Endothelial cell of umbilical vein (primary cell): Measurements from ENCODE around the gene CCDC187. TPM values are rescaled to one million over a fixed set of nuclear protein-coding genes. Genes with fewer than 3 reads are reported as not detected.

Experiments used
- BruUV-seq: library from RNA; stranded (reverse); fragments of 400-500 nt; replicated peaks from 2 replicates; lab custom pipeline; 2021; lab: Mats Ljungman, UMichigan
- CTCF ChIA-PET: fragments of 300-600, 350-600 bp; sonication (Branson Sonifier 250); formaldehyde crosslinking; loops from one replicate; lab custom pipeline; 2021; ENCODE audit warnings: antibody characterized with exemption, inconsistent platforms; lab: Charles Lee
- POLR2A ChIA-PET: fragments of 300-600, 350-600 bp; sonication (Branson Sonifier 250); formaldehyde crosslinking; loops from one replicate; lab custom pipeline; 2021; ENCODE audit warnings: antibody characterized with exemption, inconsistent platforms; lab: Charles Lee
- DNase-seq: peaks from one replicate; pipeline ENCODE4 v3.0.0-alpha.2; 2011; ENCODE audit warnings: low read depth, low spot score
- FAIRE-seq: peaks from 2 replicates; lab custom pipeline; 2011; peaks lifted over from hg19 to GRCh38; lab: Jason Lieb, UNC
- H2AFZ ChIP-seq: 2 replicates; pipeline ENCODE4 v1.6.0; 2012; ENCODE audit warnings: low read depth, low read length, control low read depth, inconsistent platforms
- H3K27ac ChIP-seq: 2 replicates; pipeline ENCODE4 v1.5.1; 2011; ENCODE audit warnings: low read depth, mild to moderate bottlenecking, control low read depth, low read length, moderate library complexity; ENCODE audit not compliant: insufficient read depth
- H3K27me3 ChIP-seq, 2 experiments: 2 replicates each; pipeline versions ENCODE4 v1.6.0 to v1.6.1; 2011; ENCODE audit warnings: low read length in 2 of 2, mixed read lengths in 1 of 2; ENCODE audit not compliant: control insufficient read depth in 2 of 2, insufficient read depth in 2 of 2
- H3K36me3 ChIP-seq, 2 experiments: 2 replicates in 1 of 2; 3 replicates in 1 of 2; pipeline ENCODE4 v1.5.1; 2011; ENCODE audit warnings: low read length in 2 of 2, mild to moderate bottlenecking in 1 of 2, moderate library complexity in 1 of 2; ENCODE audit not compliant: control insufficient read depth in 2 of 2, insufficient read depth in 2 of 2; ENCODE audit errors: extremely low read depth in 1 of 2
- H3K4me1 ChIP-seq: 3 replicates; pipeline ENCODE4 v1.5.1; 2011; ENCODE audit warnings: mild to moderate bottlenecking, low read length; ENCODE audit not compliant: control insufficient read depth, insufficient read depth; ENCODE audit errors: extremely low read depth
- H3K4me2 ChIP-seq: 2 replicates; pipeline ENCODE4 v1.6.1; 2011; ENCODE audit warnings: low read length, control low read depth, mixed read lengths; ENCODE audit not compliant: insufficient read depth
- H3K4me3 ChIP-seq, 3 experiments: fragments of 200-600 bp in 1 of 3; sonication (generic), shearing (Covaris generic) in 1 of 3; replicated peaks in 1 of 3; 2 replicates each; pipeline ENCODE4 v1.5.1; 2011 to 2016; ENCODE audit warnings: control low read depth in 3 of 3, low read length in 3 of 3, mild to moderate bottlenecking in 2 of 3, inconsistent platforms in 1 of 3, low read depth in 1 of 3, moderate library complexity in 1 of 3; ENCODE audit not compliant: insufficient read depth in 1 of 3
- H3K79me2 ChIP-seq: 2 replicates; pipeline ENCODE4 v1.6.0; 2012; ENCODE audit warnings: low read length, inconsistent platforms; ENCODE audit not compliant: control insufficient read depth, insufficient read depth
- H3K9ac ChIP-seq: replicated peaks from 2 replicates; pipeline ENCODE3; 2011; ENCODE audit warnings: low read length, control low read depth; ENCODE audit not compliant: insufficient read depth; ENCODE audit errors: extremely low read depth
- H3K9me1 ChIP-seq: replicated peaks from 3 replicates; pipeline ENCODE4 v1.6.0; 2011; ENCODE audit warnings: mild to moderate bottlenecking, low read length; ENCODE audit not compliant: control insufficient read depth, insufficient read depth; ENCODE audit errors: extremely low read depth
- H3K9me3 ChIP-seq: replicated peaks from 2 replicates; pipeline ENCODE4 v1.5.1; 2012; ENCODE audit warnings: low read length, inconsistent platforms; ENCODE audit not compliant: control insufficient read depth, insufficient read depth
- H4K20me1 ChIP-seq: replicated peaks from 2 replicates; pipeline ENCODE3; 2011; ENCODE audit warnings: mild to moderate bottlenecking, low read length; ENCODE audit not compliant: control insufficient read depth, insufficient read depth; ENCODE audit errors: extremely low read depth
- EZH2 ChIP-seq: IDR thresholded peaks from 2 replicates; pipeline ENCODE4 v1.6.1; 2012; ENCODE audit warnings: borderline replicate concordance, low read depth, mild to moderate bottlenecking, moderate library complexity, low read length, inconsistent platforms; ENCODE audit not compliant: severe bottlenecking
- FOS ChIP-seq: IDR thresholded peaks from 2 replicates; pipeline ENCODE4 v1.6.1; 2011; ENCODE audit warnings: mild to moderate bottlenecking, low read length, moderate library complexity, borderline replicate concordance; ENCODE audit not compliant: insufficient read depth
- GATA2 ChIP-seq: IDR thresholded peaks from 2 replicates; pipeline ENCODE4 v1.7.0; 2011; ENCODE audit warnings: low read depth, mild to moderate bottlenecking, moderate library complexity, mixed read lengths, low read length; ENCODE audit not compliant: insufficient read length, insufficient read depth
- JUN ChIP-seq: IDR thresholded peaks from 2 replicates; pipeline ENCODE4 v1.6.1; 2011; ENCODE audit warnings: borderline replicate concordance, low read depth; ENCODE audit not compliant: insufficient read length, insufficient read depth
- MYC ChIP-seq: IDR thresholded peaks from one replicate; pipeline ENCODE4 v1.6.1; 2011; ENCODE audit warnings: mild to moderate bottlenecking, low read depth, low read length
- POLR2A ChIP-seq: IDR thresholded peaks from 2 replicates; pipeline ENCODE4 v1.6.1; 2012; ENCODE audit warnings: low read depth, mild to moderate bottlenecking, control low read depth, low read length
- POLR2AphosphoS5 ChIP-seq: IDR thresholded peaks from 2 replicates; pipeline ENCODE4 v1.6.1; 2012; ENCODE audit warnings: low read depth, mild to moderate bottlenecking, control low read depth, low read length, moderate library complexity; ENCODE audit not compliant: insufficient read depth
- dilution Hi-C: fragments of 300-500 bp; cut with MboI; formaldehyde crosslinking; loops from one replicate; pipeline ENCODE4 v1.15.0; 2019; ENCODE audit warnings: low sequenced_read_pairs; ENCODE audit not compliant: extremely low pct_ligation_motif_present
- intact Hi-C: fragments of 100-400 bp; cut with micrococcal nuclease; formaldehyde crosslinking; loops from one replicate; pipeline ENCODE4 v1.10.0; 2022
- polyA plus RNA-seq, 4 experiments: library from polyadenylated mRNA; depleted of rRNA in 3 of 4; stranded (reverse) in 3 of 4; unstranded in 1 of 4; fragments of >200 nt; gene quantifications; 2 replicates each; pipeline versions ENCODE4 v1.2.1 to v1.2.3, GENCODE V29; 2011 to 2012; ENCODE audit warnings: missing spikeins in 1 of 4
- total RNA-seq: library from RNA; stranded (reverse); gene quantifications from 2 replicates; pipeline ENCODE4 v1.2.3, GENCODE V29; 2021
- TF ChIP-seq, protein P1 (sequence below): IDR thresholded peaks from 2 replicates; pipeline ENCODE4 v1.6.1; 2011; ENCODE audit not compliant: insufficient read depth, insufficient read length
- TF ChIP-seq, protein P2 (sequence below), 2 donors: IDR thresholded peaks; 1 replicate in 1 of 2; 2 replicates in 1 of 2; pipeline ENCODE4 v1.5.1; 2011; ENCODE audit warnings: low read length in 2 of 2, mild to moderate bottlenecking in 2 of 2, moderate library complexity in 2 of 2, control low read depth in 1 of 2, inconsistent platforms in 1 of 2, low read depth in 1 of 2; ENCODE audit not compliant: insufficient read depth in 1 of 2; ENCODE audit errors: extremely low read depth in 1 of 2

The CCDC187 gene
- total and polyA plus RNA-seq, 2 donors (not counting 3 experiments of a cell fraction or from before 2014, with no cell fraction given), result not detected

DNA sequence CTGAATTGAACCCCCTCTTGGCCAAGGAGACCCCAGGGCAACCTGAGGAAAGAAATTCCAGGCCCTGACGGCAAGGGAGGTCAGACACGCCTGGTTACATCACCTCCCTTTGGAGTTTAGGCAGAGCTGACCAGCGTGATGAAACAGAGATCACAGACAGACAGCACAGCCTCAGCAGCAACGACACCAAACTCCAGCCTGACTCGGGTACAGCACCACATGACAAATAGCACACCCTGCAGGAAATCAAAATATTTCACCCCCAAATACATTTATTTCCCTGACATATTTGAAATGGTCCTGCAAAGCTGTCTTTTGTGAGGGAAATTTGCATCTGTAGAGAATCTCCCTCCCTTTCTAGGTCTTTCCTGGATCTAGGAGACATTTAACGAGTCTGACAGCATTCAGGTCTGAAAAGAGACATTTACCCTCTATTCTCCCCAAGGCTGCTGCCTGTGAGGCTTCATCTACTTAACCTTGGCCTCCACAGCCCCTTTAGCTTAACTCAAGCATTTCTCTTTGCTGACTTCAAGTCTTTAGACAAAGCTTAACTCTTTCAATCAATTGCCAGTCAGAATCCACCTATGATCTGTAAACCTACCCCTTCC, 60.9 kb downstream of the CCDC187 start:
- intact Hi-C loops (no loop called here), dilution Hi-C loops (no loop called here)
- Histone ChIP-seq H3K4me2 (no peak overlapping the region), H3K4me3 (no peak overlapping the region), H3K36me3 (no peaks in the 10 kb centered on the region), H3K4me1 (peaks cover 9% of the 10 kb centered on the region), H2AFZ (no peak overlapping the region), H4K20me1 (no peaks in the 10 kb centered on the region), H3K9me3 (no peaks in the 10 kb centered on the region), H3K27ac (no peak overlapping the region), H3K79me2 (peaks cover 22% of the 10 kb centered on the region), H3K9ac (no peak overlapping the region), H3K9me1 (no peaks in the 10 kb centered on the region), H3K27me3 (peaks cover 0 to 3% of the 10 kb centered on the region in 2 experiments)
- FAIRE-seq, result no peak
- ChIA-PET POLR2A (no interaction called here), CTCF (interaction anchor here (1.1 to 1.4 kb wide), 2 partner anchors 15 to 101 kb away, joined by 3 to 9 read pairs; no protein-coding TSS in a partner anchor)
- no peak for DNase-seq
- TF ChIP-seq GATA2 (no peak), MYC (no peak), POLR2AphosphoS5 (no peak), POLR2A (no peak), EZH2 (no peak), FOS (no peak), JUN (no peak)
- TF ChIP-seq, protein P1, sequence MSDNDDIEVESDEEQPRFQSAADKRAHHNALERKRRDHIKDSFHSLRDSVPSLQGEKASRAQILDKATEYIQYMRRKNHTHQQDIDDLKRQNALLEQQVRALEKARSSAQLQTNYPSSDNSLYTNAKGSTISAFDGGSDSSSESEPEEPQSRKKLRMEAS, result no peak
- TF ChIP-seq, protein P2, sequence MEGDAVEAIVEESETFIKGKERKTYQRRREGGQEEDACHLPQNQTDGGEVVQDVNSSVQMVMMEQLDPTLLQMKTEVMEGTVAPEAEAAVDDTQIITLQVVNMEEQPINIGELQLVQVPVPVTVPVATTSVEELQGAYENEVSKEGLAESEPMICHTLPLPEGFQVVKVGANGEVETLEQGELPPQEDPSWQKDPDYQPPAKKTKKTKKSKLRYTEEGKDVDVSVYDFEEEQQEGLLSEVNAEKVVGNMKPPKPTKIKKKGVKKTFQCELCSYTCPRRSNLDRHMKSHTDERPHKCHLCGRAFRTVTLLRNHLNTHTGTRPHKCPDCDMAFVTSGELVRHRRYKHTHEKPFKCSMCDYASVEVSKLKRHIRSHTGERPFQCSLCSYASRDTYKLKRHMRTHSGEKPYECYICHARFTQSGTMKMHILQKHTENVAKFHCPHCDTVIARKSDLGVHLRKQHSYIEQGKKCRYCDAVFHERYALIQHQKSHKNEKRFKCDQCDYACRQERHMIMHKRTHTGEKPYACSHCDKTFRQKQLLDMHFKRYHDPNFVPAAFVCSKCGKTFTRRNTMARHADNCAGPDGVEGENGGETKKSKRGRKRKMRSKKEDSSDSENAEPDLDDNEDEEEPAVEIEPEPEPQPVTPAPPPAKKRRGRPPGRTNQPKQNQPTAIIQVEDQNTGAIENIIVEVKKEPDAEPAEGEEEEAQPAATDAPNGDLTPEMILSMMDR (IDR thresholded peaks at IDR 0.05; ENCODE audit: extremely low read depth in 1 of 2, insufficient read depth in 1 of 2, low read depth in 1 of 2, low read length in 2 of 2), result no peak
- BruUV-seq, result no TSS peak
